Muscle layer of colon (tissue), 2 donors: ENCODE measurements around the gene ERCC1.
A peak's percentile ranks its signal among the peaks of the same experiment; 100 is the strongest.
"Not testable (repeated sequence)": the region's sequence is repeated elsewhere in the genome, so short reads cannot be mapped to it uniquely, and the experiment has no call there.

ENCODE experiments used
- H3K27ac ChIP-seq: one replicate; pipeline ENCODE4 v1.7.0; 2013; ENCODE audit warnings: low read depth, mild to moderate bottlenecking, low read length, moderate library complexity
- H3K27me3 ChIP-seq, 2 donors: one replicate each; pipeline ENCODE4 v1.7.0; 2013; ENCODE audit warnings: low read length in 2 of 2, mild to moderate bottlenecking in 2 of 2; ENCODE audit not compliant: insufficient read depth in 2 of 2, control insufficient read depth in 1 of 2
- H3K36me3 ChIP-seq: one replicate; pipeline ENCODE4 v1.7.0; 2013; ENCODE audit warnings: mild to moderate bottlenecking, low read length; ENCODE audit not compliant: insufficient read depth
- H3K4me1 ChIP-seq: one replicate; pipeline ENCODE4 v1.7.0; 2013; ENCODE audit warnings: mild to moderate bottlenecking, low read length; ENCODE audit not compliant: insufficient read depth
- H3K4me3 ChIP-seq, 2 donors: one replicate each; pipeline ENCODE4 v1.7.0; 2013; ENCODE audit warnings: low read length in 2 of 2, low read depth in 1 of 2, mild to moderate bottlenecking in 1 of 2, moderate library complexity in 1 of 2
- H3K9ac ChIP-seq: one replicate; pipeline ENCODE4 v1.7.0; 2013; ENCODE audit warnings: low read length
- H3K9me3 ChIP-seq: one replicate; pipeline ENCODE4 v1.7.0; 2013; ENCODE audit warnings: mild to moderate bottlenecking, low read length
- donor health status: abdominal sarcoma.
- donor health status: Adenocarcinoma of cecum.

ERCC1 gene

GRCh38 chr19:45440873-45441654 is 17.3 kb upstream of the ERCC1 start:
- Histone ChIP-seq H3K27ac (no peak overlapping the region), H3K27me3 (no peaks in the 10 kb centered on the region), H3K9me3 (no peaks in the 10 kb centered on the region), H3K4me3 (no peak overlapping the region), H3K36me3 (no peaks in the 10 kb centered on the region), H3K9ac (no peak overlapping the region), H3K4me1 (peaks cover 19% of the 10 kb centered on the region)

- peak overlapping the region; percentile 11 to 53 for H3K4me3 ChIP-seq
- no peaks in the 10 kb centered on the region for H3K27me3 ChIP-seq
- H3K9ac ChIP-seq: peak overlapping the region; percentile 30
- H3K27ac ChIP-seq: peak overlapping the region; percentile 73
- no peaks in the 10 kb centered on the region for H3K9me3 ChIP-seq
- no peaks in the 10 kb centered on the region for H3K36me3 ChIP-seq
- H3K4me1 ChIP-seq: peaks cover 19% of the 10 kb centered on the region
Observed at GRCh38 chr19:45440259-45440638, 16.5 kb upstream of the ERCC1 start.

GRCh38 chr19:45439569-45440258 is 16.0 kb upstream of the ERCC1 start:
- Histone ChIP-seq H3K27me3 (no peaks in the 10 kb centered on the region), H3K27ac (peak overlapping the region; percentile 73), H3K9ac (peak overlapping the region; percentile 30), H3K36me3 (no peaks in the 10 kb centered on the region), H3K4me3 (peak overlapping the region; percentile 53 to 58), H3K9me3 (no peaks in the 10 kb centered on the region), H3K4me1 (peaks cover 16% of the 10 kb centered on the region)

GRCh38 chr19:45439190-45439568 is 15.5 kb upstream of the ERCC1 start:
- Histone ChIP-seq H3K4me1 (peaks cover 13% of the 10 kb centered on the region), H3K27ac (peak overlapping the region; percentile 73), H3K36me3 (no peaks in the 10 kb centered on the region), H3K4me3 (peak overlapping the region in 1 of 2 donors; percentile 58), H3K9me3 (no peaks in the 10 kb centered on the region), H3K27me3 (no peaks in the 10 kb centered on the region), H3K9ac (no peak overlapping the region)

- no peaks in the 10 kb centered on the region for H3K36me3 ChIP-seq
- no peak overlapping the region for H3K4me3 ChIP-seq
- H3K9me3 ChIP-seq: no peaks in the 10 kb centered on the region
- no peak overlapping the region for H3K9ac ChIP-seq
- H3K27me3 ChIP-seq: no peaks in the 10 kb centered on the region
- peaks cover 7% of the 10 kb centered on the region for H3K4me1 ChIP-seq
- no peak overlapping the region for H3K27ac ChIP-seq
Observed at GRCh38 chr19:45437328-45437727, 13.6 kb upstream of the ERCC1 start.

- not testable (repeated sequence) for H3K4me3 ChIP-seq, H3K27ac ChIP-seq, H3K9ac ChIP-seq, H3K36me3 ChIP-seq, H3K27me3 ChIP-seq, H3K9me3 ChIP-seq, H3K4me1 ChIP-seq
Observed at GRCh38 chr19:45432543-45432942, 8.8 kb upstream of the ERCC1 start.

GRCh38 chr19:45431008-45431407 is 7.3 kb upstream of the ERCC1 start:
- H3K9me3 ChIP-seq, H3K9ac ChIP-seq, H3K4me3 ChIP-seq, H3K36me3 ChIP-seq, H3K4me1 ChIP-seq, H3K27me3 ChIP-seq, H3K27ac ChIP-seq: not testable (repeated sequence)

GRCh38 chr19:45429896-45430295 is 6.2 kb upstream of the ERCC1 start:
- not testable (repeated sequence) for H3K9me3 ChIP-seq, H3K9ac ChIP-seq, H3K27ac ChIP-seq, H3K27me3 ChIP-seq, H3K36me3 ChIP-seq, H3K4me1 ChIP-seq, H3K4me3 ChIP-seq

- Histone ChIP-seq H3K27ac (no peak overlapping the region), H3K9me3 (no peaks in the 10 kb centered on the region), H3K4me1 (peaks cover 5% of the 10 kb centered on the region), H3K27me3 (no peaks in the 10 kb centered on the region), H3K36me3 (no peaks in the 10 kb centered on the region), H3K9ac (peak overlapping the region; percentile 53), H3K4me3 (peak overlapping the region; percentile 41 to 79)
Observed at GRCh38 chr19:45428384-45429231, 4.9 kb upstream of the ERCC1 start.

- peak overlapping the region; percentile 93 for H3K27ac ChIP-seq
- peak overlapping the region; percentile 77 to 81 for H3K4me3 ChIP-seq
- H3K9ac ChIP-seq: peak overlapping the region; percentile 60
- peaks cover 9% of the 10 kb centered on the region for H3K36me3 ChIP-seq
- H3K9me3 ChIP-seq: no peaks in the 10 kb centered on the region
- H3K4me1 ChIP-seq: peaks cover 11% of the 10 kb centered on the region
- no peaks in the 10 kb centered on the region for H3K27me3 ChIP-seq
Observed at GRCh38 chr19:45424191-45425058, 708 bp upstream of the ERCC1 start.
